ENCODE measurements around the gene NTN1.

NTN1 gene

DNA sequence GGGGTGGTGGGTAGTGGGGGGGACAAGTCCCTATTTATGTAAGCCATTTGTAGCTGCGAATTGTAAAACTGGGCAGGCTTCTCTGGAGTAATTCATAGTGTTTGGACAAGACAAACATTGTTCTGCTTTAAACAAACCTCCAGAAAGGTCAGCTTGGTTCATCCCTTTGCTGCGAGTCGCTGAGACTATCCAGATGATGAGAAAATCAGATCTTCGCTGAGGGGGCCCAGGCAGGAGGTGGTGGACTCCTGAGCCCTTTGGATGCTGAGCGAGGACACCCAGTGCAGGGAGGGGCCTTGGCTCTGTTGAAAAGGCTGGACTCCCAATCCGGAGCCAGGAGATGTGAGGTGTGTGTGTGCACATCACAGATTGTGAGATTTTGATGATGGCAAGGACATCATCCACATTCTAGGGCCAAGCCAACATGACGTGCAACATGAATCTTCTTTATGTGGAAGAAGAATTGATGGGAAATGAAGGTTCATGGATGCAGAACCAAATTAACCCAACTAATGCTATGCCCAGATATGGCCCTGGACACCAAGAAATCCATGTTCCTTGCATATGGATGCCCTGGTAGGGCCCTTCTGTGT, 15.0 kb upstream of the NTN1 start:
- DNase-seq, result no peak

DNA sequence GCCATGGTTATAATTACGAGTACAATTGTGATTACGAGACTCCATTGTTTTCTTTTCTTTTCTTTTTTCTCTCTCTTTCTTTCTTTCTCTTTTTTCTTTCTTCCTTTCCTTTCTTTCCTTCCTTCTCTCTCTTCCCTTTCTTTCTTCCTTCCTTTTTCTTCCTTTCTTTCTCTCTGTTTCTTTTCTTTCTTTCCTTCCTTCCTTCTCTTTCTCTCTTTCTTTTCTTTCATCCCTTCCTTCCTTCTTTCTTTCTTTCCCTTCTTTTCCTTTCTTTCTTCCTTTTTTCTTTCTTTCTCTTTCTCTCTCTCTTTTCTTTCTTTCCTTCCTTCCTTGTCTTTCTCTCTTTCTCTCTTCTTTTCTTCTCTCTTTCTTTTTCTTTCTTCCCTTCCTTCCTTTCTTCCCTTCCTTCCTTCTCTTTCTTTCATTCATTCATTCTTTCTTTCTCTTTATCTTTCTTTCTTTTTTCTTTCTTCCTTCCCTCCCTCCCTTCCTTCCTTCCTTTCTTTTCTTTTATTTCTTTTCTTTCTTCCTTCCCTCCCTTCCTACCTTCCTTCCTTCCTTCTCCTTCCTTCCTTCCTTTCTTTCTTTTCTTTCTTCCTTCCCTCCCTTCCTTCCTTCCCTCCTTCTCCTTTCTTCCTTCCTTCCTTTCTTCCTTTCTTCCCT, 14.1 kb upstream of the NTN1 start:
- no peak for DNase-seq

GRCh38 chr17:9009096-9009495, 12.2 kb upstream of the NTN1 start:
- DNase-seq, result no peak

- DNase-seq, result no peak
Observed at GRCh38 chr17:9009737-9010136, 11.6 kb upstream of the NTN1 start.

GRCh38 chr17:9011001-9011400, 10.3 kb upstream of the NTN1 start:
- DNase-seq, result no peak

DNA sequence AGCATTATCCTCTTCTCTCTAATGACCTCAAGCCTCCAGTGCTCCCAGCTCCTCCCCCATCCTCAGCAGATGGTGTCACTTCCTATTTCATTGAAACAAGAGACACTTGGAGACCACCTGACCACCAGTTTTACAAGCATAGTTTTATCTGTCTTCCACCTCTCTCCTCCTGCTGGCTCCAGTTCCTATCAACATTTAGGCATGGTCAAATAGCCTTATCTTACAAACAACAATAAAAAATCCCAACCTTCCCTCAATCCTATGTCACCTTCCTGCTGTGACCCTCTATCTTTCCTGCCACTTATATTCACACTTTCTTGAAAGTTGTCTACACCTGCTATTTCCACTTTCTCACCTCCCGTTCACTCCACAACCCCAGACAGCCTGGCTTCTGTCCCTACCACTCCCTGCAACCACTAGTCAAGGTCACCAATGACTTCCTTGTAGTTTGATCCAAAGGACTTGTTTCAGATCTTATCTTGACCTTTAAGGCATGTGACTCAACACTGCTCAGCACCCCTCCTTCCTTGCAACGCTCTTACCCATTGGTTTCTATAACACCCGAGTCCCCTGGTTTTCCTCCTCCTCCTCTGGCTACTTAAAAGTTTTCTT, 4.3 kb upstream of the NTN1 start:
- peak; percentile 11 for DNase-seq

DNA sequence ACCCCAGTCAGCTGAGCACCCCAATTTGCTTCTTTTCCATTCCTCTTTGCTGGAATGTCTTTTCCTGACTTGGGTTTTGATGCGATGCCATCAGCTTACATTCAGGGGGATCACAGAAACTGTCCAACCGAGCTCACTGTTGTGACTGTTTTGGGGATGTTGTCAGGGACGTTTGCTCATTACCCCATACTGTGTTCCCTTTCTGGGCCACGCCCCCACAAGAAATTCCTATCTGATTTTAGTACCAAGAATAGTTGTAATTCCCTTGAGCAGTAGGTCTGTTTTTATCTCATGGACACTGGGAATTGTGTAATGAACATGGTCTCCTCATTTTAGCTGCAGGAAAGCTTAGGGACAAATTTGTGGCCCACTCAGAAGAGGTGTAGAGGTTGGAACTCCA, 2.6 kb upstream of the NTN1 start:
- DNase-seq, result no peak

DNA sequence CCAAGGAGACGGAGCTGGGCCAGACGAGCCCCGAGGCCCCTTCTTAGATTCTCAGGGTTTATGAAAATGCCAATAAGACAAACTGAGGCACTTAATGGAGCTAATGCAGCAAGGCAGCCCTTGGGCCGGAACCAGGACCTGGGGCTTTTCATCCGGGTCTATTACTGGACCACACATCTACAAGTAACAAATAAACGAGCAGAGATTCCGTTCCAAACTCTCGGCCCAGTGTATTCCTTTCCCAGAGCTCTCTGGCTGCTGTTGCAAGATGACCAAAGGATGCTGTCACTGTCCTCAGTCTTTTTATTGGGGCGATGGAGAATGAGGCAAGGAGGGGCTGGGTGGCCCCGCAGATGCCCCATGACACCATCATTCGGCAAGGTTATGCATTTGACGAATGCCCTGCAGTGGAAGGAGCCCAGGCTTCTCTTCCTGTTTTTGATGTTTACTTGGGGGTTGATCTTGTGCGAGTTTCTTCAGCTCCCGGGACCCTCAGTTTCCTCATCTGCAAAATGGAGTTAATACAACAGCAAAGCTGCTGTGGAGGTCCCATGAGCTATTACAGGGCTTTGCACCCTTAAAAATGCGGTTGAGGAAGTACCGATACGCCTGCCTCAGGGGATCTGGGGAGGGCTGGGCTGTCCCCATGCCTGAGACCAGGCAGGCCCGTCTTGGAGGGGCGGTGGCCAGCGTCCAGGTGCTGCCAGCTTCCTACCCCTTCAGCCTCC, 1.1 kb upstream of the NTN1 start:
- DNase-seq, result no peak

DNA sequence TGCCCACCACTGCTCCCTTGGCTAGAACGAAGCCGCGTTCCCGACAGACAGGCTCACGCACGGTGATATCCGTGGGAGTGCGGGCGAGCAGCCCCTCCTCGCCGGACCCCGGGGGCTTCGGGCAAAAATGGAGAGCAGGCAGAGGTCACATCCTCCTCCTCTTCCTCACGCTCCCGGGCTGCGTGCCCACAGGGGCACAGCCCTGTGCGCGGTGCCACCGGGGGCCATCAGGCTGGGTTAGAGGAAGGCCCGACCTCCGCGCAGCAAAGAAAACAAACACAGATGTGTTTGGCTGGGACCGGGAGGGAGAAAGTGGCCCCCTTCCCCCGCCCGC, 519 bp upstream of the NTN1 start:
- DNase-seq, result no peak

DNA sequence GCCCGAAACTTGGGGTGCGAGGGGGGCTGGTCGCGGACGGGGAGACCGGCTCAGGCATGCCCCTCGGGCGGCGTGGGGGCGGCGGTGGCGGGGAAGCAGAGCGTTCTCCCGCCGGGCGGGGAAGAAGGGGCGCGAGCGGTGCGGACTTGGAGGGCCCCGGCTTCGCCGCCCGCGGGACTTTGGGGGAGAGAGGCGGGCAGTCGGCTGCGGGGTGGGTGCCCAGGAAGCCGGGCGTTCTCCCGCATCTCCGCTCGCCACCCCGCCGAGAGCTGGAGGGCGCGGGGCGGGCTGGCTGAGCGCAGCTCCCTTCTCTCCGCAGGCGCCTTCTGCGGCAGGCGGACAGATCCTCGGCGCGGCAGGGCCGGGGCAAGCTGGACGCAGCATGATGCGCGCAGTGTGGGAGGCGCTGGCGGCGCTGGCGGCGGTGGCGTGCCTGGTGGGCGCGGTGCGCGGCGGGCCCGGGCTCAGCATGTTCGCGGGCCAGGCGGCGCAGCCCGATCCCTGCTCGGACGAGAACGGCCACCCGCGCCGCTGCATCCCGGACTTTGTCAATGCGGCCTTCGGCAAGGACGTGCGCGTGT, 772 bp downstream of the NTN1 start:
- no peak for DNase-seq

GRCh38 chr17:9022573-9023391, 1.5 kb downstream of the NTN1 start:
- no peak for DNase-seq

- DNase-seq, result no peak
Observed at GRCh38 chr17:9023392-9024218, 2.3 kb downstream of the NTN1 start.

DNA sequence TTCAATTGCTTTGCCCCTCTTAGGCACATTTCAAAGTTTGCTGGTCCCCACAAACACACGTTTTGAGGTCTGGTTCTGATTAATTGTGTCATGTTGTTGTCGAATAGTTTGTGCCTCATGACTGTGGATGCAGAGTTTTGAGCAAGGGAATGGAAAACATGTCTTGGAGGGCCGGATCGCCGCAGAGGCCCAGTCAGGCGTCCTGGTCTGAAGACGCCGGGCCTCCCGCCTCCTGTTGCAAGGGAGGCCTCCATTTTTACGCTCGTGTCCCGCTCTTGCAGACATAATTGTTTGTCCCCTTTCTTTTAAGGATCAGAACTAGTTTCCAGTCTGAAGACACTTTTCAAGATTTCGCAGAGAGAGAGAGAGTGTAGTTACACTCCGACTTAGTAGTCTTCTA, 3.2 kb downstream of the NTN1 start:
- no peak for DNase-seq

GRCh38 chr17:9026741-9027140, 5.4 kb downstream of the NTN1 start:
- no peak for DNase-seq

GRCh38 chr17:9028202-9028987, 7.1 kb downstream of the NTN1 start:
- no peak for DNase-seq

- no peak for DNase-seq
Observed at GRCh38 chr17:9028988-9029570, 7.8 kb downstream of the NTN1 start.

DNA sequence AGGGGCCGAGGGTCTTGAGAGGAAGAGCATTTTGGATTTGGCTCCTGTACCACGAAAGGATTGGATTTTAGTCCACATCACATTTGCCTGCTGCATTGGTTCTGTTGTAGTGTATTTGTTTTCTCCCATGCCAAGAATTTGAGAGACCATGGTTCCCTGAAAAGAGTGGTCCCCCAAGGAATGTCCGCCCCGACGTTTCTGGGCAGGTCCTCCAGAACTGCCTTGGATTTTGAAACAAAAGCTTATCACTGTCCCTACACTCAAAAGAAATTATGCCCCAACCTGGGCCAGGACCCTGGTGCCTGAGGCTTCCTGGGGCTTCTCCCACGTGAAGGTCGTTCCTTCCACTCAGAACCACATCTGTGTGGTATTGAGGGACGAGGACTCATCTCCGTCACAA, 10.8 kb downstream of the NTN1 start:
- no peak for DNase-seq

DNA sequence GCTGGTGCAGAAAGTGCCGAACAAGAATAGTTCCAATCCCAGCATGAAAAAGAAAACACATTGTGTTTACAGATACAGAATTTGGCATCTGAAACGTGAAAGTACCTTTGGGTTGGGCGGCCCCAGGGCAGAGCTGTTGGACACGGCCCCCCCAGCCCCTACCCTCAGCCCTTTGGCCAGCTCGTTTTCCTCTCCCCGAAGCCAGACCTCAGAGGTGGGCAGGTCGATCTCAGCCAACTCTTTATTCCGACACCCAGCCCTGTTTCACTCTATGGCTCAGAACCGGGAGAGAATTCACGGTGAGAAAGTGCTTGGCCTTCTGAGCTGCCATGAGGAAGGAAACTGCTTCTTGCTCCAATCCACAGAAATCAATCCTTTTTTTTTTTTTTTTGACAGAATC, 11.3 kb downstream of the NTN1 start:
- DNase-seq, result no peak

GRCh38 chr17:9035249-9035648, 13.9 kb downstream of the NTN1 start:
- DNase-seq, result no peak

- DNase-seq, result no peak
Observed at GRCh38 chr17:9036336-9036735, 15.0 kb downstream of the NTN1 start.

DNA sequence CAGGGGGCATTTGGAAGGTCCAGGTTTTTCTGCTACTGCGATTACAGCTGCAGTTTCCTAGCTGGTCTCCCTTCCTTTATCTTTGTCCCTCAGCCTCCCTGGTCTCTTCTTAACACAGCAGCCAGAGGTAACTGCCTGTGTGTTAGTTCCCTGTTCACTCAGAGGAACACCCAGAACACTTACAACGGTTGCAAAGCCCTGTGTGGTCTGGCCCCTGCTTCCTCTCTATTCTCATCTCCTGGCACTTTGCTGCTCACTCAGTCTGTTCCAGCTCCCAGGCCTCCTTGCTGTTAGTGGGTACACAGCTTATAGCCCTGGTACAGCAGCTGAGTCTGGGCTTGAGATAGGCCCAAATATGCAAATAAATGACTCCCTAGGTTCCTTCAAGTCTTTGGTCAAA, 16.4 kb downstream of the NTN1 start:
- DNase-seq, result no peak

All from NCI-H524 treated with DMSO at 0.1 percent for 48 hours (cell line).